Loucy (cell line): Measurements from ENCODE around the gene RBM8A.
A peak's percentile ranks its signal among the peaks of the same experiment; 100 is the strongest.

Source experiments
- H2AFZ ChIP-seq: fragments of 200-600 bp; sonication (generic); 2 replicates; pipeline ENCODE4 v1.6.0; 2016; ENCODE audit warnings: antibody characterized with exemption, mild to moderate bottlenecking, low read length, moderate library complexity
- H3F3A ChIP-seq: fragments of 200-600 bp; 2 replicates; pipeline ENCODE4 v1.6.0; 2016; ENCODE audit warnings: antibody characterized with exemption, low read depth, mild to moderate bottlenecking
- H3K27me3 ChIP-seq: fragments of 200-600 bp; sonication (generic); 2 replicates; pipeline ENCODE4 v1.6.1; 2014; ENCODE audit warnings: low read length, mild to moderate bottlenecking; ENCODE audit not compliant: insufficient read depth, poor library complexity, severe bottlenecking
- H3K36me3 ChIP-seq: fragments of 200-600 bp; sonication (generic); 2 replicates; pipeline ENCODE4 v1.6.1; 2016; ENCODE audit warnings: low read length; ENCODE audit not compliant: insufficient read depth
- H3K4me1 ChIP-seq: fragments of 200-600 bp; sonication (generic); 2 replicates; pipeline ENCODE4 v1.5.1; 2014; ENCODE audit warnings: low read length, mild to moderate bottlenecking; ENCODE audit not compliant: insufficient read depth, poor library complexity, severe bottlenecking
- H3K4me2 ChIP-seq: fragments of 200-600 bp; sonication (generic); 2 replicates; pipeline ENCODE4 v1.6.0; 2014; ENCODE audit warnings: antibody characterized with exemption, low read length, low read depth, mild to moderate bottlenecking; ENCODE audit not compliant: poor library complexity, severe bottlenecking
- H3K4me3 ChIP-seq: fragments of 200-600 bp; sonication (generic); 2 replicates; pipeline ENCODE4 v1.5.1; 2014; ENCODE audit warnings: low read length, mild to moderate bottlenecking, mixed read lengths; ENCODE audit not compliant: poor library complexity, severe bottlenecking
- H3K79me2 ChIP-seq: fragments of 200-600 bp; sonication (generic); 2 replicates; pipeline ENCODE4 v1.6.1; 2014; ENCODE audit warnings: low read length; ENCODE audit not compliant: insufficient read depth
- H3K9ac ChIP-seq: fragments of 200-600 bp; sonication (generic); 2 replicates; pipeline ENCODE4 v1.6.0; 2014; ENCODE audit warnings: mild to moderate bottlenecking, low read depth, low read length, moderate library complexity; ENCODE audit not compliant: poor library complexity, severe bottlenecking
- H3K9me2 ChIP-seq: fragments of 200-600 bp; sonication (generic); replicated peaks from 2 replicates; pipeline ENCODE4 v1.6.1; 2016; ENCODE audit warnings: low read depth, low read length, mixed read lengths
- H3K9me3 ChIP-seq: fragments of 200-600 bp; sonication (generic); 2 replicates; pipeline ENCODE4 v1.6.1; 2014; ENCODE audit warnings: mild to moderate bottlenecking, antibody characterized with exemption, low read length, low read depth; ENCODE audit not compliant: insufficient read depth
- H4K20me1 ChIP-seq: fragments of 200-600 bp; sonication (generic); 2 replicates; pipeline ENCODE4 v1.6.0; 2014; ENCODE audit warnings: antibody characterized with exemption, low read length, mild to moderate bottlenecking; ENCODE audit not compliant: insufficient read depth, poor library complexity, severe bottlenecking
- EZH2phosphoT487 ChIP-seq: fragments of 200-600 bp; IDR thresholded peaks from 2 replicates; pipeline ENCODE4 v1.6.1; 2018; ENCODE audit warnings: antibody characterized with exemption, mild to moderate bottlenecking, moderate library complexity, borderline replicate concordance
- TF ChIP-seq, protein P1 (sequence below): fragments of 200-600 bp; sonication (generic); conservative IDR thresholded peaks from 2 replicates; pipeline ENCODE4 v1.5.1; 2014; ENCODE audit warnings: mild to moderate bottlenecking, antibody characterized with exemption, low read length

The RBM8A gene

DNA sequence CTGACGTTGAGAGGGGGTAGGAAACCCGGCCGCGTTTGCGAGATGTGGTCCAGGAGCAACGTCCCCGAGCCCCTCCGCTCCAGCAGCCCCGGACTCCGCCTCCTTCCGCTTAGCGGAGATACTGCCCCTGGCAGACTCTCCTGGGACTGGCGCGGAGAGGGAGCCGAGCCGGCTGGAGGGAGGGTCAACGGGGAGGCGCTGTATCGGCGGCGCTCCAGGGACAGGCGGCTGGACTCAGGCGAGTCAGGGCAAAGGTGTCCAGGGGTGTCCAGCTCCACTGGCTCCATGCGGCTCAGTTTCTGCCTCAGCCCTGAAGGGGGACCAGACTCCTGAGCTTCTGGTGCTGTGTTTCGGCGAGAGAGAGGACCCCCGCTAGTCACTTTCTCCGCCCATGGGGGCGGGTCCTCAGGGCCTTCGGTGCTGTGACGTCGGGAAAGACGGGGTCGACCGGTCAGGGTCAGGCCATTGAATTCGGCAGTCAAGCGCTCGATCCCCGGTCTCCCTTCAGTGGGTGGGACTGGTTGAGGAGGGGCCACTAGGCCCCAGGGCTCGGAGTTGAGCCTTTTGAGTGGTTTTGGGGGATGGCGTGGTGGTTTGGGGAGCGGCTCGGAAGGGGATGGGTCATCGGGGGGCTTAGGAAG lies 33.3 kb upstream of the RBM8A start:
- H3K79me2 ChIP-seq = peaks cover 59% of the 10 kb centered on the region
- H3F3A ChIP-seq = 0 out of 2 replicates have a peak, but pooled peaks cover 8% of the 10 kb centered on the region
- H2AFZ ChIP-seq = peak overlapping the region; percentile 87
- H3K9me2 ChIP-seq = no peaks in the 10 kb centered on the region
- H3K36me3 ChIP-seq = no peaks in the 10 kb centered on the region
- peak overlapping the region; percentile 83 for H3K4me2 ChIP-seq
- peaks cover 7% of the 10 kb centered on the region for H4K20me1 ChIP-seq
- no peaks in the 10 kb centered on the region for H3K9me3 ChIP-seq
- no peak for TF ChIP-seq EZH2phosphoT487
- TF ChIP-seq, protein P1, sequence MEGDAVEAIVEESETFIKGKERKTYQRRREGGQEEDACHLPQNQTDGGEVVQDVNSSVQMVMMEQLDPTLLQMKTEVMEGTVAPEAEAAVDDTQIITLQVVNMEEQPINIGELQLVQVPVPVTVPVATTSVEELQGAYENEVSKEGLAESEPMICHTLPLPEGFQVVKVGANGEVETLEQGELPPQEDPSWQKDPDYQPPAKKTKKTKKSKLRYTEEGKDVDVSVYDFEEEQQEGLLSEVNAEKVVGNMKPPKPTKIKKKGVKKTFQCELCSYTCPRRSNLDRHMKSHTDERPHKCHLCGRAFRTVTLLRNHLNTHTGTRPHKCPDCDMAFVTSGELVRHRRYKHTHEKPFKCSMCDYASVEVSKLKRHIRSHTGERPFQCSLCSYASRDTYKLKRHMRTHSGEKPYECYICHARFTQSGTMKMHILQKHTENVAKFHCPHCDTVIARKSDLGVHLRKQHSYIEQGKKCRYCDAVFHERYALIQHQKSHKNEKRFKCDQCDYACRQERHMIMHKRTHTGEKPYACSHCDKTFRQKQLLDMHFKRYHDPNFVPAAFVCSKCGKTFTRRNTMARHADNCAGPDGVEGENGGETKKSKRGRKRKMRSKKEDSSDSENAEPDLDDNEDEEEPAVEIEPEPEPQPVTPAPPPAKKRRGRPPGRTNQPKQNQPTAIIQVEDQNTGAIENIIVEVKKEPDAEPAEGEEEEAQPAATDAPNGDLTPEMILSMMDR = no peak
- H3K9ac ChIP-seq = peak overlapping the region; percentile 86
- H3K27me3 ChIP-seq = no peaks in the 10 kb centered on the region
- H3K4me1 ChIP-seq = peaks cover 58% of the 10 kb centered on the region
- H3K4me3 ChIP-seq = peak overlapping the region; percentile 79

DNA sequence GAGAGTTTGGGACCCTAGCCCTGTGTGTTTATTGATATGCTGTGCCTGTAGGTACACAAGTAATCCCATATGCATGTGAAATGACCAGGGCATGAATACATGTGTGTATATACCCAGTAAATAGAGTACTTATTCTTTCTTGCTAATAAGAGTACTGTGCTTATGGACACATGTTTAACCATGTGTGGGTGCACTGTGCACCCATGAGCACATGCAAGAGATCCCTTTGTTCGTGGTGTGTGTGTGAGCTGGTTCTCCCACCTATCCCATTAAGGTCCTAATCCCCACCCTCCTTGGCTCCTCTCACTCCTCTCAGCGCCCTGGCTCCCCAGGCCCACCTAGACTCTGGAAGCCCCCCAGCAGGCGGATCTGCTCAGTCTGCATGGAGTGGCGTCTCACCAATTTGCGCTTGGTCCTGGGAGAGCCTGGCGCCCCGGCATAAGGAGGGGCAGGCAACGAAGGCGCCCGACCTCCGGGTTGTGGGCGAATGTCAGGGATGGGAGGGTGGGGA lies 32.7 kb upstream of the RBM8A start:
- Histone ChIP-seq H3K27me3 (no peaks in the 10 kb centered on the region), H2AFZ (peak overlapping the region; percentile 87), H3K36me3 (no peaks in the 10 kb centered on the region), H3K9me2 (no peaks in the 10 kb centered on the region), H3K4me1 (peaks cover 61% of the 10 kb centered on the region), H3K4me2 (peak overlapping the region; percentile 83), H3K79me2 (peaks cover 59% of the 10 kb centered on the region), H3K9me3 (no peaks in the 10 kb centered on the region), H3K9ac (peak overlapping the region; percentile 86), H3F3A (0 out of 2 replicates have a peak, but pooled peaks cover 8% of the 10 kb centered on the region), H3K4me3 (peak overlapping the region; percentile 79), H4K20me1 (peaks cover 7% of the 10 kb centered on the region)
- TF ChIP-seq, protein P1 = no peak
- TF ChIP-seq EZH2phosphoT487 = no peak

DNA sequence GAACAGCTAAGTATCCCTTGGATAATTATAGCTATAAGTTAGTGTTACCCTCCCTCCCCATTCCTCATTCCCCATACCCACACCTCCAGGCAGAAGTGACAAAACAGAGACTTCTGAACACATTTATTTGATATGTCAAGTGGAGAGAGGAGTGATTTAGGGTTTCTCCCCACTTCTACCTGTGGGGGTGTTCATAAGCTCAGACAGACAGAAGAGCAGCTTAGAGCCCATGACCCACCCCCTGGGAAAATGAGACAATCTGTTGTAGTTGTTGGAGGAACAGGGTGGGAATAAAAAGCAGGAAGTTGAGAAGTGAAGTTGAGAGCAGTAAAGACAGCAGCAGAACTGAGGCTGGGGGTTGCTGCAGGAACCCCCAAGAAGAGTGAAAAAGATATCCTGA lies 32.0 kb upstream of the RBM8A start:
- H2AFZ ChIP-seq = no peak overlapping the region
- H3K79me2 ChIP-seq = peaks cover 64% of the 10 kb centered on the region
- H3F3A ChIP-seq = 0 out of 2 replicates have a peak, but pooled peaks cover 8% of the 10 kb centered on the region
- H4K20me1 ChIP-seq = peaks cover 13% of the 10 kb centered on the region
- no peaks in the 10 kb centered on the region for H3K27me3 ChIP-seq
- no peaks in the 10 kb centered on the region for H3K36me3 ChIP-seq
- peak overlapping the region; percentile 86 for H3K9ac ChIP-seq
- H3K9me3 ChIP-seq = no peaks in the 10 kb centered on the region
- no peaks in the 10 kb centered on the region for H3K9me2 ChIP-seq
- peaks cover 68% of the 10 kb centered on the region for H3K4me1 ChIP-seq
- no peak for TF ChIP-seq EZH2phosphoT487
- TF ChIP-seq, protein P1 = no peak
- H3K4me3 ChIP-seq = peak overlapping the region; percentile 79
- H3K4me2 ChIP-seq = peak overlapping the region; percentile 83
